MCF 10A (cell line): Measurements from ENCODE around the gene FOLR2. TPM values are rescaled to one million over a fixed set of nuclear protein-coding genes. Genes with fewer than 3 reads are reported as not detected.

Experiments used
- BruUV-seq: library from RNA; stranded (reverse); fragments of 400-500 nt; replicated peaks from 2 replicates; lab custom pipeline; 2021; lab: Mats Ljungman, UMichigan
- CTCF ChIA-PET: fragments of 300-600 bp; sonication (Branson Sonifier 250); formaldehyde crosslinking; extraction: SDS; loops from one replicate; lab custom pipeline; 2021; ENCODE audit warnings: antibody characterized with exemption, inconsistent platforms; lab: Yijun Ruan, JAX
- POLR2A ChIA-PET: fragments of 300-600, 350-650 bp; sonication (Branson Sonifier 250); formaldehyde crosslinking; extraction: SDS; loops from one replicate; lab custom pipeline; 2020; ENCODE audit warnings: antibody characterized with exemption, inconsistent platforms; lab: Yijun Ruan, JAX
- DNase-seq: peaks from one replicate; pipeline ENCODE4 v3.0.0-alpha.2; 2018; ENCODE audit not compliant: unreplicated experiment
- H3K27ac Mint-ChIP-seq: one replicate; pipeline ENCODE4 v1.8.0; 2022; ENCODE audit warnings: mild to moderate bottlenecking, low read depth, mixed read lengths; ENCODE audit not compliant: unreplicated experiment
- H3K27me3 Mint-ChIP-seq: one replicate; pipeline ENCODE4 v1.8.0; 2022; ENCODE audit warnings: mixed read lengths; ENCODE audit not compliant: insufficient read depth, unreplicated experiment
- H3K36me3 Mint-ChIP-seq: one replicate; pipeline ENCODE4 v1.8.0; 2022; ENCODE audit warnings: mild to moderate bottlenecking, moderate library complexity, mixed read lengths; ENCODE audit not compliant: insufficient read depth, unreplicated experiment
- H3K4me1 Mint-ChIP-seq: one replicate; pipeline ENCODE4 v1.8.0; 2022; ENCODE audit warnings: mixed read lengths; ENCODE audit not compliant: insufficient read depth, unreplicated experiment
- H3K4me3 Mint-ChIP-seq: one replicate; pipeline ENCODE4 v1.8.0; 2022; ENCODE audit warnings: mild to moderate bottlenecking, moderate library complexity, mixed read lengths; ENCODE audit not compliant: unreplicated experiment
- H3K9me3 Mint-ChIP-seq: one replicate; pipeline ENCODE4 v1.8.0; 2022; ENCODE audit warnings: mixed read lengths; ENCODE audit not compliant: unreplicated experiment
- intact Hi-C: fragments of 100-400 bp; cut with micrococcal nuclease; formaldehyde crosslinking; loops from 2 replicates; pipeline ENCODE4 v1.14.1; 2022
- total RNA-seq: library from RNA; stranded (reverse); gene quantifications from 2 replicates; pipeline ENCODE4 v1.2.3, GENCODE V29; 2022
- TF ChIP-seq, protein P1 (sequence below): fragments of 200-600 bp; IDR thresholded peaks from one replicate; pipeline ENCODE4 v1.8.0; 2022; ENCODE audit warnings: antibody characterized with exemption, mild to moderate bottlenecking; ENCODE audit not compliant: unreplicated experiment

The FOLR2 gene
- total RNA-seq, 1 experiment from 2014 or later = not detected

DNA sequence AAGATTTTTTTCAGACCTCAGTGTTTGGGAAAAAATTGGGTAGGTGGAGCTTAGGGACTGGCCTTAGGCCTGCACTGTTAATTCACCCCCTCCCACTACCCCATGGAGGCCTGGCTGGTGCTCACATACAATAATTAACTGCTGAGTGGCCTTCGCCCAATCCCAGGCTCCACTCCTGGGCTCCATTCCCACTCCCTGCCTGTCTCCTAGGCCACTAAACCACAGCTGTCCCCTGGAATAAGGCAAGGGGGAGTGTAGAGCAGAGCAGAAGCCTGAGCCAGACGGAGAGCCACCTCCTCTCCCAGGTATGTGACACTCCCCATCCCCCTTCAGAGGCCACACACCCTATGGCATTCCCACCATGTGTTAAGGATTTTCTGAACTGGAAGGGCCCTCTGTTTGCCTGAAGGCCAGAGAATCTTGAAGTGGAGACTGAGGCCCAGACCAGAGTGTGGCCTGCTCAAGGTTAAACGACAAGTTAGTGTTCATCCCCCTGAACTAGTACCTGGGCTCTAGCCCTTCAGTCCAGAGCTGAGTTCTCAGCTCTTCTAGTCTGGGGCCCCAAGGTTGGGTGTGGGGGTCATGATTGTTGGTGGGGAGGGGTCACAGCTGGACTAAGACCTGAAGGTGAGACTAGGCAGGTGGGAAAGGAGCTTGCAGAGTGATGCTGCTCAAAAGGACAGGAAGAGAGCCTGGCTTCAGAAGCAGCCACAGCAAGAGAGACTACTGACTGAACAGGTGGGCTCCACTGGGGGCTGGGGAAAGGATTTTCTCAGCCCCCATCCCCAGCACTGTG, 26.9 kb upstream of the FOLR2 start:
- H3K27ac Mint-ChIP-seq = no peak overlapping the region
- H3K36me3 Mint-ChIP-seq = peaks cover 5% of the 10 kb centered on the region
- BruUV-seq = no TSS peak
- no peak overlapping the region for H3K4me3 Mint-ChIP-seq
- intact Hi-C loops = no loop called here
- H3K9me3 Mint-ChIP-seq = no peaks in the 10 kb centered on the region
- peaks cover 7% of the 10 kb centered on the region for H3K4me1 Mint-ChIP-seq
- no peaks in the 10 kb centered on the region for H3K27me3 Mint-ChIP-seq
- TF ChIP-seq, protein P1, sequence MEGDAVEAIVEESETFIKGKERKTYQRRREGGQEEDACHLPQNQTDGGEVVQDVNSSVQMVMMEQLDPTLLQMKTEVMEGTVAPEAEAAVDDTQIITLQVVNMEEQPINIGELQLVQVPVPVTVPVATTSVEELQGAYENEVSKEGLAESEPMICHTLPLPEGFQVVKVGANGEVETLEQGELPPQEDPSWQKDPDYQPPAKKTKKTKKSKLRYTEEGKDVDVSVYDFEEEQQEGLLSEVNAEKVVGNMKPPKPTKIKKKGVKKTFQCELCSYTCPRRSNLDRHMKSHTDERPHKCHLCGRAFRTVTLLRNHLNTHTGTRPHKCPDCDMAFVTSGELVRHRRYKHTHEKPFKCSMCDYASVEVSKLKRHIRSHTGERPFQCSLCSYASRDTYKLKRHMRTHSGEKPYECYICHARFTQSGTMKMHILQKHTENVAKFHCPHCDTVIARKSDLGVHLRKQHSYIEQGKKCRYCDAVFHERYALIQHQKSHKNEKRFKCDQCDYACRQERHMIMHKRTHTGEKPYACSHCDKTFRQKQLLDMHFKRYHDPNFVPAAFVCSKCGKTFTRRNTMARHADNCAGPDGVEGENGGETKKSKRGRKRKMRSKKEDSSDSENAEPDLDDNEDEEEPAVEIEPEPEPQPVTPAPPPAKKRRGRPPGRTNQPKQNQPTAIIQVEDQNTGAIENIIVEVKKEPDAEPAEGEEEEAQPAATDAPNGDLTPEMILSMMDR = no peak
- ChIA-PET CTCF (interaction anchor here (0.8 to 1.7 kb wide), 5 partner anchors 37 to 212 kb away, joined by 3 to 6 read pairs (median 3); no protein-coding TSS in a partner anchor), POLR2A (interaction anchor here (1.1 kb wide), 1 partner anchor 77 kb away, joined by 3 read pairs; the partner anchor contains the start of gene ANAPC15)
- DNase-seq = no peak

DNA sequence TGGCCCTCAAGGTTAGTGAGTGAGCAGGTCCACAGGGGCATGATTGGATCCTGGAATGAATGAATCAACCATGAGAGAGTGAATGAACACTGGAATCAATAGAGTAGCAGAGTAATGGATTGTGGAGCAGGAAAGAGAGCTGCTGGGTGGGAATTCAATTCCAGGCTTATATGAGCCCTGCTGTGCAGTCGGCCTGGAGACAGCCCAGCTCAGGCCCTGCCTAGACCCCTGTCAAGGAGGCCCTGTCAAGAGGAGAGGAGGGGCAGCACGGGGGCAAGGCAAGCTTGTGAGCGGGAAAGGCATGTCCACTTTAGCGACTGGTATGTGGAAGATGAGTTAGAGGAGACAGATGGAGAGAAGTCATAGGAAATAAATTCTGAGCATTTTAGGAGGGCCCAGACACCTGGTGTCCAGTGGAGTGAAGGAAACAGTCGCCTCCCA, 25.9 kb upstream of the FOLR2 start:
- Mint-ChIP-seq H3K27ac (no peak overlapping the region), H3K4me3 (no peak overlapping the region)

DNA sequence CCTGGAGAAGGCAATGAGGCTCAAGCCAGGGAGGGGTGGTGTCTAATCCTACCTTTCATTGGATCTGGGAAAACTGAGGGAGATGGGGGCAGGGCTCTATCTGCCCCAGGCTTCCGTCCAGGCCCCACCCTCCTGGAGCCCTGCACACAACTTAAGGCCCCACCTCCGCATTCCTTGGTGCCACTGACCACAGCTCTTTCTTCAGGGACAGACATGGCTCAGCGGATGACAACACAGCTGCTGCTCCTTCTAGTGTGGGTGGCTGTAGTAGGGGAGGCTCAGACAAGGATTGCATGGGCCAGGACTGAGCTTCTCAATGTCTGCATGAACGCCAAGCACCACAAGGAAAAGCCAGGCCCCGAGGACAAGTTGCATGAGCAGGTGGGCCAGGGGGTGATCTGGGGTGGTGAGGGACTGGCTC, 24.6 kb upstream of the FOLR2 start, which contains the start of gene FOLR1:
FOLR1 (plus strand) TSS at position 180 of the 421 bp plus-strand sequence; CDS start at position 214, 34 bp downstream.
- Mint-ChIP-seq H3K4me3 (no peak within 1 kb of the TSS), H3K27me3 (no peaks in the 10 kb centered on the region), H3K36me3 (peaks cover 5% of the 10 kb centered on the region), H3K27ac (no peak within 1 kb of the TSS), H3K4me1 (peaks cover 7% of the 10 kb centered on the region), H3K9me3 (no peaks in the 10 kb centered on the region)
- TF ChIP-seq, protein P1 = no peak
- intact Hi-C loops = no loop called here
- peak; percentile 40 for DNase-seq
- BruUV-seq = no TSS peak
- CTCF ChIA-PET = interaction anchor here (0.6 to 4.9 kb wide), 3 partner anchors 9 to 162 kb away, joined by 3 to 33 read pairs (median 3); no protein-coding TSS in a partner anchor
- POLR2A ChIA-PET = interaction anchor here (0.6 kb wide), 1 partner anchor 167 kb away, joined by 3 read pairs; no protein-coding TSS in a partner anchor

More for the DNA sequence above, 25.9 kb upstream of the FOLR2 start:
- peaks cover 5% of the 10 kb centered on the region for H3K36me3 Mint-ChIP-seq
- ChIA-PET POLR2A (no interaction called here), CTCF (interaction anchor here (0.6 to 4.9 kb wide), 5 partner anchors 8 to 224 kb away, joined by 3 to 33 read pairs (median 3); no protein-coding TSS in a partner anchor)
- TF ChIP-seq, protein P1 = no peak
- intact Hi-C loops = no loop called here
- no TSS peak for BruUV-seq
- H3K4me1 Mint-ChIP-seq = peaks cover 7% of the 10 kb centered on the region
- DNase-seq = no peak
- no peaks in the 10 kb centered on the region for H3K27me3 Mint-ChIP-seq
- no peaks in the 10 kb centered on the region for H3K9me3 Mint-ChIP-seq
